SH-SY5Y (cell line): Measurements from ENCODE around the gene RBM5.
A peak's percentile ranks its signal among the peaks of the same experiment; 100 is the strongest.

ENCODE experiments used
- GATA2 ChIP-seq: IDR thresholded peaks from 2 replicates; pipeline ENCODE4 v1.6.1; 2011; ENCODE audit warnings: mild to moderate bottlenecking, low read depth, low read length
- GATA3 ChIP-seq: IDR thresholded peaks from 2 replicates; pipeline ENCODE4 v1.6.1; 2011; ENCODE audit warnings: low read depth, mild to moderate bottlenecking, low read length, moderate library complexity

DNA sequence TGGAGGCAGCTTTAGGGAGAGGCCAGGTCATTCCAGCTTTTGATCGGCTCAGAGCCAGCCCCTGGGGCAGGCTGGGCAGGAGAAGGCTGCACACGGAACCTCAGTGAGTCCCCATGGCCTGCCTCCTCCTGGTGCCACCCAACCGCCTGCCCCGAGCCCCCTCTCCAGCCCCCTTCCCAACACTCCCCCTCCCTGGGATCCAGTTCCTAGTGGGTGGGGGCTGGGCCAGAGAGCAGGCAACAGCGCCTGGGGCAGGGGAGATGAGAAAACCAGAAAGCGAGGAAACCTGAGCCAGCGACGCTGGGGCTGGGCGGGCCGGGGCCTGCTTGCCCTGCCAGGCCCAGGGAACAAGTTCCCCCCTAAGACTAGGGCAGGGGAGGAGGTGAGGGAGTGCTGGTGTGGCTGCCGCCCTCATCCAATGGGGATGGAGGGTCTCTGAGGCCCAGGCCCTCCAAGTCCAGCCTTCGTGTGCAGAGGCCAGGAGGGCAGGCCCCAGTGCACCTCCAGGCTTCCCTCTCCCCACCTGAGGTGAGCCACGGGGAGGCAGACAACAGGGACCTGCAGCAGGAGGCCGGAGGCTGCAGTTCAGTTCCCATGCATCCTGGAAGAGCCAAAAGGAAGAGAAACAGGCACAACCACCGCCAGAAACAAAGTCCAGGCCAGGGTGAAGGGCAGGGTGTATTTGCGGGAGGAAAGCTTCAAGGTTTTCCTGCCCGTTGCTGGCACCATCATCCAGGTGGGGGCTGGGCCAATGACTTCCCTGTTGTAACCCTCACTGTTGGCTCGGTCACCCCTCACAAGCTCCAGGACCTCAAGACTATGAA lies 62.4 kb downstream of the RBM5 start:
- TF ChIP-seq GATA2 = peak; percentile 75
- TF ChIP-seq GATA3 = no peak
